A549 (cell line): ENCODE data around the gene ZNF827. TPM values are rescaled to one million over a fixed set of nuclear protein-coding genes. Genes with fewer than 3 reads are reported as not detected.

Source experiments
- ATAC-seq, 2 experiments: fragments of 200-7000 bp in 1 of 2; fragments of >200 bp in 1 of 2; cut with Nextera tagmentation in 1 of 2; cut with Tn5 transposase in 1 of 2; 3 replicates each; pipeline versions ENCODE4 v1.8.0 to v1.9.1; 2018 to 2020; ENCODE audit warnings: mild to moderate bottlenecking in 1 of 2, moderate library complexity in 1 of 2
- CTCF ChIA-PET: fragments of 300-600 bp; sonication (Branson Sonifier 250); formaldehyde crosslinking; extraction: SDS; loops from one replicate; lab custom pipeline; 2021; ENCODE audit warnings: antibody characterized with exemption, inconsistent platforms; lab: Yijun Ruan, JAX
- POLR2A ChIA-PET: fragments of 350-600 bp; formaldehyde crosslinking; extraction: SDS; loops from one replicate; lab custom pipeline; 2021; ENCODE audit warnings: antibody characterized with exemption, inconsistent platforms; lab: Yijun Ruan, JAX
- DNase-seq, 2 experiments: peaks; one replicate each; pipeline versions ENCODE4 v3.0.0 to v3.0.0-alpha.2; 2011 to 2016; ENCODE audit warnings: low read depth in 1 of 2, low spot score in 1 of 2
- FAIRE-seq: peaks from 2 replicates; lab custom pipeline; 2011; peaks lifted over from hg19 to GRCh38; lab: Jason Lieb, UNC
- H3K27ac ChIP-seq, 2 experiments: fragments of >200 bp; sonication (Bioruptor Twin); formaldehyde crosslinking; 3 replicates each; pipeline ENCODE4 v1.5.1; 2016 to 2017
- H3K4me1 ChIP-seq: fragments of >200 bp; sonication (Bioruptor Twin); formaldehyde crosslinking; 3 replicates; pipeline ENCODE4 v1.6.1; 2016
- H3K4me2 ChIP-seq: fragments of >200 bp; sonication (Bioruptor Twin); formaldehyde crosslinking; 3 replicates; pipeline ENCODE4 v1.6.1; 2016
- H3K4me3 ChIP-seq: fragments of >200 bp; sonication (Bioruptor Twin); formaldehyde crosslinking; 3 replicates; pipeline ENCODE4 v1.5.1; 2016
- H3K9me3 ChIP-seq: fragments of >200 bp; sonication (Bioruptor Twin); formaldehyde crosslinking; 3 replicates; pipeline ENCODE4 v1.6.1; 2016
- CBX2 ChIP-seq: fragments of 200-600 bp; sonication (generic); IDR thresholded peaks from 2 replicates; pipeline ENCODE4 v1.6.1; 2016; ENCODE audit warnings: low read depth, mild to moderate bottlenecking, borderline replicate concordance
- EHMT2 ChIP-seq: fragments of 200-600 bp; sonication (generic); IDR thresholded peaks from 2 replicates; pipeline ENCODE4 v1.6.1; 2016; ENCODE audit warnings: antibody characterized with exemption, low read depth, mild to moderate bottlenecking, moderate library complexity
- ELK1 ChIP-seq: fragments of 150-350 bp; IDR thresholded peaks from 2 replicates; pipeline ENCODE4 v1.6.1; 2014; ENCODE audit warnings: low read depth, mild to moderate bottlenecking, low read length
- ESRRA ChIP-seq: fragments of 150-350 bp; IDR thresholded peaks from 2 replicates; pipeline ENCODE4 v1.6.1; 2014; ENCODE audit warnings: mild to moderate bottlenecking, low read length, borderline replicate concordance
- GATA3 ChIP-seq: IDR thresholded peaks from 2 replicates; pipeline ENCODE4 v1.6.1; 2012; ENCODE audit warnings: borderline replicate concordance
- HDAC2 ChIP-seq: fragments of 200-600 bp; sonication (generic); IDR thresholded peaks from 2 replicates; pipeline ENCODE4 v1.6.1; 2016
- JUN ChIP-seq, 2 experiments: fragments of >200 bp; sonication (Bioruptor Twin); formaldehyde crosslinking; IDR thresholded peaks; 2 replicates in 1 of 2; 3 replicates in 1 of 2; pipeline ENCODE4 v1.6.1; 2016 to 2017
- KDM5A ChIP-seq: fragments of 200-600 bp; sonication (generic); IDR thresholded peaks from 2 replicates; pipeline ENCODE4 v1.6.1; 2016; ENCODE audit warnings: antibody characterized with exemption, mild to moderate bottlenecking
- MAFK ChIP-seq: fragments of 450-650 bp; IDR thresholded peaks from 2 replicates; pipeline ENCODE4 v1.6.1; 2014; ENCODE audit not compliant: partially characterized antibody
- MAZ ChIP-seq: fragments of 150-350 bp; IDR thresholded peaks from 2 replicates; pipeline ENCODE4 v1.6.1; 2014; ENCODE audit warnings: antibody characterized with exemption, low read depth, low read length, borderline replicate concordance
- MYC ChIP-seq: IDR thresholded peaks from 2 replicates; pipeline ENCODE4 v1.6.1; 2012; ENCODE audit warnings: mild to moderate bottlenecking, inconsistent platforms, low read length, improper control_type of control experiment, borderline replicate concordance
- NPAS2 ChIP-seq: fragments of 250-450 bp; sonication (Bioruptor Pico); IDR thresholded peaks from 2 replicates; pipeline ENCODE4 v1.8.0; 2022; ENCODE audit warnings: mild to moderate bottlenecking, moderate library complexity, borderline replicate concordance
- PHF8 ChIP-seq: fragments of 200-600 bp; sonication (generic); IDR thresholded peaks from 2 replicates; pipeline ENCODE4 v1.6.1; 2016; ENCODE audit warnings: low read depth, mild to moderate bottlenecking, antibody characterized with exemption, moderate library complexity, borderline replicate concordance
- POLR2A ChIP-seq: IDR thresholded peaks from 2 replicates; pipeline ENCODE4 v1.6.1; 2012; ENCODE audit warnings: mild to moderate bottlenecking, low read length
- POLR2AphosphoS2 ChIP-seq: conservative IDR thresholded peaks from 2 replicates; pipeline ENCODE4 v1.6.1; 2012; ENCODE audit warnings: low read length, improper control_type of control experiment, inconsistent platforms
- RAD21 ChIP-seq, 2 experiments: fragments of >200 bp in 1 of 2; sonication (Bioruptor Twin) in 1 of 2; formaldehyde crosslinking in 1 of 2; IDR thresholded peaks in 1 of 2; conservative IDR thresholded peaks in 1 of 2; 2 replicates in 1 of 2; 3 replicates in 1 of 2; pipeline ENCODE4 v1.6.1; 2012 to 2018; ENCODE audit warnings: inconsistent platforms in 1 of 2
- RARB ChIP-seq: fragments of 250-450 bp; sonication (Bioruptor Pico); IDR thresholded peaks from 2 replicates; pipeline ENCODE4 v1.8.0; 2021; ENCODE audit warnings: mild to moderate bottlenecking, moderate library complexity
- RCOR1 ChIP-seq: fragments of 150-350 bp; IDR thresholded peaks from 2 replicates; pipeline ENCODE4 v1.6.1; 2014; ENCODE audit warnings: antibody characterized with exemption, low read length, low read depth
- RFX5 ChIP-seq: fragments of 450-650 bp; IDR thresholded peaks from 2 replicates; pipeline ENCODE4 v1.7.1; 2014; ENCODE audit warnings: antibody characterized with exemption, mild to moderate bottlenecking, moderate library complexity
- RNF2 ChIP-seq: fragments of 200-600 bp; sonication (generic); IDR thresholded peaks from 2 replicates; pipeline ENCODE4 v1.6.1; 2016; ENCODE audit warnings: low read depth, mild to moderate bottlenecking, antibody characterized with exemption, moderate library complexity, borderline replicate concordance
- SREBF2 ChIP-seq: fragments of 450-650 bp; IDR thresholded peaks from 2 replicates; pipeline ENCODE4 v1.6.1; 2014; ENCODE audit warnings: mild to moderate bottlenecking, moderate library complexity
- ZNF302 ChIP-seq: fragments of 250-450 bp; sonication (Bioruptor Pico); IDR thresholded peaks from 2 replicates; pipeline ENCODE4 v1.9.0; 2021; ENCODE audit warnings: inconsistent platforms, mild to moderate bottlenecking, moderate library complexity
- WGBS: methylation state at CpG from one replicate; pipeline ENCODE4 v1.1.6; 2017; ENCODE audit errors: missing lambda C conversion rate; 5-methylcytosine and 5-hydroxymethylcytosine counted together
- polyA plus RNA-seq, 4 experiments: library from polyadenylated mRNA; depleted of rRNA in 3 of 4; stranded (reverse); fragments of >200 nt; fragmentation: RNase III in 1 of 4; extraction: RNeasy Plus Mini Kit Qiagen cat#74134 plus additional on column Dnase treatment in 1 of 4; gene quantifications; 2 replicates in 3 of 4; 3 replicates in 1 of 4; pipeline ENCODE4 v1.2.3, GENCODE V29; 2011 to 2017
- TF ChIP-seq, protein P1 (sequence below): fragments of >200 bp; sonication (Bioruptor Twin); formaldehyde crosslinking; IDR thresholded peaks from 3 replicates; pipeline ENCODE4 v1.5.1; 2016
- TF ChIP-seq, protein P2 (sequence below): fragments of 250-450 bp; sonication (Bioruptor Pico); IDR thresholded peaks from 2 replicates; pipeline ENCODE4 v1.5.0; 2020; ENCODE audit warnings: low read depth, mild to moderate bottlenecking, moderate library complexity
- TF ChIP-seq, protein P3 (sequence below): fragments of 200-600 bp; sonication (generic); IDR thresholded peaks from 2 replicates; pipeline ENCODE4 v1.6.1; 2016; ENCODE audit warnings: antibody characterized with exemption, mild to moderate bottlenecking, moderate library complexity

Gene ZNF827
- polyA plus RNA-seq, 2 of the 4 experiments (the other 2 are of a cell fraction), result 3.8 to 4.2 TPM

DNA sequence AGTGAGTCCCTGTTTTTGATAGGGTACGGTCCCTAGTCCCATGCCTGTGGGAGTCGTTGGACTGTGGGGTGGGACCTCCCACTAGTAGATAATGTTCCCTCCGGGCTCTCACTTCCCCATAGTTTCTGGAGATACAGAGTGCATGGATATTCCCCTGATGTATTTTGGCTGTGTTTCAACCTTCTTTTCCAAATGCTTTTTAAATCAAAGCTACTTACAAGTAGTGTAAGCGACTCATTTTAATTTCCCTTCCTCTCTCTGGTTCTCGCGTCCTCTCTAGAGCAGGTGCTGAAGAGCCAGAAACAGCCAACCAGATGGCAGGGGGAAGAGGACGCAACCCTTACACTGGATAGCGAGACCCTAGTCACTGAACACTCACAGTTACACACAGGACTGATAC, 79.2 kb downstream of the ZNF827 start:
- Histone ChIP-seq H3K9me3 (no peaks in the 10 kb centered on the region), H3K4me1 (no peaks in the 10 kb centered on the region), H3K27ac (no peak overlapping the region), H3K4me2 (no peak overlapping the region), H3K4me3 (no peak overlapping the region)
- ATAC-seq (no peak), DNase-seq (no peak), FAIRE-seq (no peak)
- 90% methylated on average over 8 of the region's 8 CpGs for WGBS
- TF ChIP-seq SREBF2 (no peak), EHMT2 (no peak), POLR2AphosphoS2 (no peak)
- ChIA-PET POLR2A (no interaction called here), CTCF (interaction anchor here (1.3 kb wide), 1 partner anchor 20 kb away, joined by 3 read pairs; no protein-coding TSS in a partner anchor)

DNA sequence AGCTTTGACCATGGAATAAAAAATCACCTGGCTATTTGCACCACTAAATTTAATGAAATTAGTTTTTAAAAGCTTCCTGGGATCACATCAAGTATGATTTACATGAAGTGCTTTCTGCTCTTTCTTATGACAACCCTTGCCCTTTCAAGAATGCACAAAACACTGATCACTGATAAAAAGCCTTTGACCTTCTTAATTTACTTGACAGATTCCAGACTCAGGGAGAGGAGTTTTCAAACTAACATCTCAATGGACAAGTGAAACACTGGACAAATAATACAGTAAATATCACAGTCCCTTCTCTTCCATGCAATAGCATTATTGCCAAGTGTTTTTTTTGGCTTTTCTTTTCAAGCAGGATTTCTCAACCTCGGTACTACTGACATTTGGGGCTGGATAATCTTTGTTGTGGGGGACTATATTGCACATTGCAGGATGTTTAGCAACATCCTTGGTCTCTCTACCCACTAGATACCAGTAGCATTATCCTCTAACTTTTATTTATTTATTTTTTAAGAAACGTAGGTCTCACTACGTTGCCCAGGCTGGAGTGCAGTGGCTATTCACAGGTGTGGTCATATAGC, 86.3 kb downstream of the ZNF827 start:
- ATAC-seq (no peak), FAIRE-seq (no peak)
- Histone ChIP-seq H3K9me3 (no peaks in the 10 kb centered on the region), H3K27ac (no peak overlapping the region), H3K4me2 (no peak overlapping the region), H3K4me3 (no peak overlapping the region)
- POLR2A ChIA-PET, result no interaction called here
- TF ChIP-seq, protein P1, sequence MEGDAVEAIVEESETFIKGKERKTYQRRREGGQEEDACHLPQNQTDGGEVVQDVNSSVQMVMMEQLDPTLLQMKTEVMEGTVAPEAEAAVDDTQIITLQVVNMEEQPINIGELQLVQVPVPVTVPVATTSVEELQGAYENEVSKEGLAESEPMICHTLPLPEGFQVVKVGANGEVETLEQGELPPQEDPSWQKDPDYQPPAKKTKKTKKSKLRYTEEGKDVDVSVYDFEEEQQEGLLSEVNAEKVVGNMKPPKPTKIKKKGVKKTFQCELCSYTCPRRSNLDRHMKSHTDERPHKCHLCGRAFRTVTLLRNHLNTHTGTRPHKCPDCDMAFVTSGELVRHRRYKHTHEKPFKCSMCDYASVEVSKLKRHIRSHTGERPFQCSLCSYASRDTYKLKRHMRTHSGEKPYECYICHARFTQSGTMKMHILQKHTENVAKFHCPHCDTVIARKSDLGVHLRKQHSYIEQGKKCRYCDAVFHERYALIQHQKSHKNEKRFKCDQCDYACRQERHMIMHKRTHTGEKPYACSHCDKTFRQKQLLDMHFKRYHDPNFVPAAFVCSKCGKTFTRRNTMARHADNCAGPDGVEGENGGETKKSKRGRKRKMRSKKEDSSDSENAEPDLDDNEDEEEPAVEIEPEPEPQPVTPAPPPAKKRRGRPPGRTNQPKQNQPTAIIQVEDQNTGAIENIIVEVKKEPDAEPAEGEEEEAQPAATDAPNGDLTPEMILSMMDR, result no peak
- TF ChIP-seq ZNF302 (CRISPR knock-in tag) (no peak), MAZ (no peak), MAFK (no peak), GATA3 (no peak), RARB (CRISPR knock-in tag) (no peak), ESRRA (no peak), NPAS2 (no peak), MYC (no peak), PHF8 (no peak), RAD21 (conservative IDR thresholded peaks at IDR 0.05 in 1 of 2, IDR thresholded peaks at IDR 0.05 in 1 of 2) (no peak)
- TF ChIP-seq, all 56 proteins: peak for 0
- DNase-seq, result no peak
- 82% methylated on average over 3 of the region's 3 CpGs for WGBS
- H3K4me1 ChIP-seq, result peaks cover 10% of the 10 kb centered on the region; the same call in 2 of the 3 replicates
- CTCF ChIA-PET, result interaction anchor here (0.6 kb wide), 1 partner anchor 48 kb away, joined by 4 read pairs; no protein-coding TSS in a partner anchor

- CTCF ChIA-PET, result interaction anchor here (0.6 kb wide), 1 partner anchor 48 kb away, joined by 4 read pairs; no protein-coding TSS in a partner anchor
- ATAC-seq, result no peak
- TF ChIP-seq POLR2A (no peak), ELK1 (no peak), CBX2 (no peak), RNF2 (no peak), RCOR1 (no peak), ZNF302 (CRISPR knock-in tag) (no peak), RFX5 (no peak), KDM5A (no peak), JUN (IDR thresholded peaks at IDR 0.05) (no peak), HDAC2 (no peak), RARB (CRISPR knock-in tag) (no peak), PHF8 (no peak)
- TF ChIP-seq, protein P2, sequence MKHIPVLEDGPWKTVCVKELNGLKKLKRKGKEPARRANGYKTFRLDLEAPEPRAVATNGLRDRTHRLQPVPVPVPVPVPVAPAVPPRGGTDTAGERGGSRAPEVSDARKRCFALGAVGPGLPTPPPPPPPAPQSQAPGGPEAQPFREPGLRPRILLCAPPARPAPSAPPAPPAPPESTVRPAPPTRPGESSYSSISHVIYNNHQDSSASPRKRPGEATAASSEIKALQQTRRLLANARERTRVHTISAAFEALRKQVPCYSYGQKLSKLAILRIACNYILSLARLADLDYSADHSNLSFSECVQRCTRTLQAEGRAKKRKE (CRISPR knock-in tag), result no peak
- TF ChIP-seq, protein P3, sequence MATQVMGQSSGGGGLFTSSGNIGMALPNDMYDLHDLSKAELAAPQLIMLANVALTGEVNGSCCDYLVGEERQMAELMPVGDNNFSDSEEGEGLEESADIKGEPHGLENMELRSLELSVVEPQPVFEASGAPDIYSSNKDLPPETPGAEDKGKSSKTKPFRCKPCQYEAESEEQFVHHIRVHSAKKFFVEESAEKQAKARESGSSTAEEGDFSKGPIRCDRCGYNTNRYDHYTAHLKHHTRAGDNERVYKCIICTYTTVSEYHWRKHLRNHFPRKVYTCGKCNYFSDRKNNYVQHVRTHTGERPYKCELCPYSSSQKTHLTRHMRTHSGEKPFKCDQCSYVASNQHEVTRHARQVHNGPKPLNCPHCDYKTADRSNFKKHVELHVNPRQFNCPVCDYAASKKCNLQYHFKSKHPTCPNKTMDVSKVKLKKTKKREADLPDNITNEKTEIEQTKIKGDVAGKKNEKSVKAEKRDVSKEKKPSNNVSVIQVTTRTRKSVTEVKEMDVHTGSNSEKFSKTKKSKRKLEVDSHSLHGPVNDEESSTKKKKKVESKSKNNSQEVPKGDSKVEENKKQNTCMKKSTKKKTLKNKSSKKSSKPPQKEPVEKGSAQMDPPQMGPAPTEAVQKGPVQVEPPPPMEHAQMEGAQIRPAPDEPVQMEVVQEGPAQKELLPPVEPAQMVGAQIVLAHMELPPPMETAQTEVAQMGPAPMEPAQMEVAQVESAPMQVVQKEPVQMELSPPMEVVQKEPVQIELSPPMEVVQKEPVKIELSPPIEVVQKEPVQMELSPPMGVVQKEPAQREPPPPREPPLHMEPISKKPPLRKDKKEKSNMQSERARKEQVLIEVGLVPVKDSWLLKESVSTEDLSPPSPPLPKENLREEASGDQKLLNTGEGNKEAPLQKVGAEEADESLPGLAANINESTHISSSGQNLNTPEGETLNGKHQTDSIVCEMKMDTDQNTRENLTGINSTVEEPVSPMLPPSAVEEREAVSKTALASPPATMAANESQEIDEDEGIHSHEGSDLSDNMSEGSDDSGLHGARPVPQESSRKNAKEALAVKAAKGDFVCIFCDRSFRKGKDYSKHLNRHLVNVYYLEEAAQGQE, result no peak
Observed at GRCh38 chr4:145851511-145852201, 87.0 kb downstream of the ZNF827 start.

More at GRCh38 chr4:145851511-145852201, 87.0 kb downstream of the ZNF827 start:
- WGBS, result 74% methylated on average over 2 of the region's 2 CpGs
- POLR2A ChIA-PET, result no interaction called here
- DNase-seq, result no peak
- no peak for FAIRE-seq
- Histone ChIP-seq H3K4me1 (peaks cover 10% of the 10 kb centered on the region; the same call in 2 of the 3 replicates), H3K27ac (no peak overlapping the region), H3K4me2 (no peak overlapping the region), H3K4me3 (no peak overlapping the region), H3K9me3 (no peaks in the 10 kb centered on the region)
